Omental fat pad (tissue), 4 donors: Measurements from ENCODE around the gene CEBPZ. TPM values are rescaled to one million over a fixed set of nuclear protein-coding genes. Genes with fewer than 3 reads are reported as not detected.

Experiments
- ATAC-seq: fragments of 150-250 bp; one replicate; pipeline ENCODE4 v1.9.1; 2016; ENCODE audit warnings: mild to moderate bottlenecking, moderate library complexity; ENCODE audit not compliant: low FRiP score
- DNase-seq: peaks from one replicate; pipeline ENCODE4 v3.0.0-alpha.2; 2019; ENCODE audit warnings: low spot score
- total RNA-seq, 4 donors: library from RNA; depleted of rRNA; stranded (reverse); fragments of >200 nt; gene quantifications; one replicate each; pipeline ENCODE4 v1.1.0, GENCODE V29; 2016
- TF ChIP-seq, protein P1 (sequence below), 3 donors: fragments of 450-650 bp; IDR thresholded peaks; one replicate each; pipeline ENCODE4 v1.5.1; 2016 to 2017; ENCODE audit warnings: antibody characterized with exemption in 3 of 3, mild to moderate bottlenecking in 3 of 3, moderate library complexity in 2 of 3

The CEBPZ gene, protein sequence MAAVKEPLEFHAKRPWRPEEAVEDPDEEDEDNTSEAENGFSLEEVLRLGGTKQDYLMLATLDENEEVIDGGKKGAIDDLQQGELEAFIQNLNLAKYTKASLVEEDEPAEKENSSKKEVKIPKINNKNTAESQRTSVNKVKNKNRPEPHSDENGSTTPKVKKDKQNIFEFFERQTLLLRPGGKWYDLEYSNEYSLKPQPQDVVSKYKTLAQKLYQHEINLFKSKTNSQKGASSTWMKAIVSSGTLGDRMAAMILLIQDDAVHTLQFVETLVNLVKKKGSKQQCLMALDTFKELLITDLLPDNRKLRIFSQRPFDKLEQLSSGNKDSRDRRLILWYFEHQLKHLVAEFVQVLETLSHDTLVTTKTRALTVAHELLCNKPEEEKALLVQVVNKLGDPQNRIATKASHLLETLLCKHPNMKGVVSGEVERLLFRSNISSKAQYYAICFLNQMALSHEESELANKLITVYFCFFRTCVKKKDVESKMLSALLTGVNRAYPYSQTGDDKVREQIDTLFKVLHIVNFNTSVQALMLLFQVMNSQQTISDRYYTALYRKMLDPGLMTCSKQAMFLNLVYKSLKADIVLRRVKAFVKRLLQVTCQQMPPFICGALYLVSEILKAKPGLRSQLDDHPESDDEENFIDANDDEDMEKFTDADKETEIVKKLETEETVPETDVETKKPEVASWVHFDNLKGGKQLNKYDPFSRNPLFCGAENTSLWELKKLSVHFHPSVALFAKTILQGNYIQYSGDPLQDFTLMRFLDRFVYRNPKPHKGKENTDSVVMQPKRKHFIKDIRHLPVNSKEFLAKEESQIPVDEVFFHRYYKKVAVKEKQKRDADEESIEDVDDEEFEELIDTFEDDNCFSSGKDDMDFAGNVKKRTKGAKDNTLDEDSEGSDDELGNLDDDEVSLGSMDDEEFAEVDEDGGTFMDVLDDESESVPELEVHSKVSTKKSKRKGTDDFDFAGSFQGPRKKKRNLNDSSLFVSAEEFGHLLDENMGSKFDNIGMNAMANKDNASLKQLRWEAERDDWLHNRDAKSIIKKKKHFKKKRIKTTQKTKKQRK
- total RNA-seq, result 10 to 100 TPM; 30.6 to 67.3 (median 40.9) TPM

DNA sequence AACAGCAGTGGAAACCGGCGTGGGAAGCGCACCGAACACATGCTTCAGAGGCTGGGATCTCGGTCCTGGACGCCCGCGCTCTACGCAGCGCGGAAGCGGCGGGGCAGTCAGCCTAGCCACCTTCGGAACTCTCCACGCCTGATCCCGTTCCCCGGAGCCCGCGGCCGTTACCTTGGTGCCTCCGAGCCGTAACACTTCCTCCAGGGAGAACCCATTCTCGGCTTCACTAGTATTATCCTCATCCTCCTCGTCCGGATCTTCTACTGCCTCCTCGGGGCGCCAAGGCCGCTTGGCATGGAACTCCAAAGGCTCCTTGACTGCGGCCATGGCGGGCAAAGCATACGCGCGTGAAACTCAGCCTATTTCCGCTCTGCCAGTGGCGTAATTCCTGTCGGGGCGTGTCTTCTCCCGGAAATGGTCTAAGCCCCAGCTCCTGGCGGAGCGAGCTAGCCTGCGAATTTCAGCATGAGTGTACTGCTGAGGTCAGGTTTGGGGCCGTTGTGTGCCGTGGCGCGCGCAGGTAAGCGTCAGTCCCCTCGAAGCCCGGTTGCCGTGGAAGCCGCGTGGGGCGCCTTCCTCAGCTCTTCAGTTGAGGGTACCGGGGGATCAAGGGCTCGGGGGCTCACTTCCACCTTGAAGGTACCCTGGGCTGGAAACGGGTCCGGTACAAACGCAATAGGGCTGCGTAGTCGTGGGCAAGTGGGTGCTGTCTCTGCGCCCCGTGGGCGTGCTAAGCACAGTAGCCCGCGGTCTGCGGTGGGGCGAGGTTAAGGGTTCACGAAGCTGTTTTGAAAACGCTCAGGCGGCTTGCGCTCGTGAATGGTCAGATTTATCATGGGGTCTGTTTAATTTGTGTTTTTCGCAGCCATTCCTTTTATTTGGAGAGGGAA lies at the start of gene CEBPZ, which contains the start of gene NDUFAF7:
CEBPZ (minus strand) TSS at position 356 of the 890 bp plus-strand sequence; CDS start at position 327, 29 bp downstream.
NDUFAF7 (plus strand) TSS at position 418 of the 890 bp plus-strand sequence; CDS start at position 466, 48 bp downstream.
- peak; percentile 72 for DNase-seq
- TF ChIP-seq, protein P1, sequence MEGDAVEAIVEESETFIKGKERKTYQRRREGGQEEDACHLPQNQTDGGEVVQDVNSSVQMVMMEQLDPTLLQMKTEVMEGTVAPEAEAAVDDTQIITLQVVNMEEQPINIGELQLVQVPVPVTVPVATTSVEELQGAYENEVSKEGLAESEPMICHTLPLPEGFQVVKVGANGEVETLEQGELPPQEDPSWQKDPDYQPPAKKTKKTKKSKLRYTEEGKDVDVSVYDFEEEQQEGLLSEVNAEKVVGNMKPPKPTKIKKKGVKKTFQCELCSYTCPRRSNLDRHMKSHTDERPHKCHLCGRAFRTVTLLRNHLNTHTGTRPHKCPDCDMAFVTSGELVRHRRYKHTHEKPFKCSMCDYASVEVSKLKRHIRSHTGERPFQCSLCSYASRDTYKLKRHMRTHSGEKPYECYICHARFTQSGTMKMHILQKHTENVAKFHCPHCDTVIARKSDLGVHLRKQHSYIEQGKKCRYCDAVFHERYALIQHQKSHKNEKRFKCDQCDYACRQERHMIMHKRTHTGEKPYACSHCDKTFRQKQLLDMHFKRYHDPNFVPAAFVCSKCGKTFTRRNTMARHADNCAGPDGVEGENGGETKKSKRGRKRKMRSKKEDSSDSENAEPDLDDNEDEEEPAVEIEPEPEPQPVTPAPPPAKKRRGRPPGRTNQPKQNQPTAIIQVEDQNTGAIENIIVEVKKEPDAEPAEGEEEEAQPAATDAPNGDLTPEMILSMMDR (IDR thresholded peaks at IDR 0.05), result no peak
- ATAC-seq, result peak; percentile 98

DNA sequence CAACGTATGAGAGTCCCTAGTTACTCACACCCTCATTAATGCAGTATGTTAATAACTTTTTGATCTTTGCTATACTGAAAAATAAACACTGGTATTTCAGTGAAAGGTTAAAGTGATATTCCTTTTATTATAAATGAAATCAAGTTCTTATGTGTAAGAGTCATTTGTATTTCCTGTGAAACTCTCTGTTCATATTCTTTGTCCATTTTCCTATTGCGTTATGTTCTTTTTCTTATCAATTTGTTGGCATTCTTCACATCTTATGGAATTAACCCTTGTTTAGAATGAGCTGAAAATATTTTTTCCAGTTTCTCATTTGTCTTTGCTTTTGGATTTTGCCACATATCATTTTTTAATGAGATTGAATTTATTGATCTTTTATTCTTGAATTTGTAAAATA lies 44.9 kb upstream of the CEBPZ start:
- DNase-seq, result no peak
- no peak for ATAC-seq
- TF ChIP-seq, protein P1 (IDR thresholded peaks at IDR 0.05), result no peak

DNA sequence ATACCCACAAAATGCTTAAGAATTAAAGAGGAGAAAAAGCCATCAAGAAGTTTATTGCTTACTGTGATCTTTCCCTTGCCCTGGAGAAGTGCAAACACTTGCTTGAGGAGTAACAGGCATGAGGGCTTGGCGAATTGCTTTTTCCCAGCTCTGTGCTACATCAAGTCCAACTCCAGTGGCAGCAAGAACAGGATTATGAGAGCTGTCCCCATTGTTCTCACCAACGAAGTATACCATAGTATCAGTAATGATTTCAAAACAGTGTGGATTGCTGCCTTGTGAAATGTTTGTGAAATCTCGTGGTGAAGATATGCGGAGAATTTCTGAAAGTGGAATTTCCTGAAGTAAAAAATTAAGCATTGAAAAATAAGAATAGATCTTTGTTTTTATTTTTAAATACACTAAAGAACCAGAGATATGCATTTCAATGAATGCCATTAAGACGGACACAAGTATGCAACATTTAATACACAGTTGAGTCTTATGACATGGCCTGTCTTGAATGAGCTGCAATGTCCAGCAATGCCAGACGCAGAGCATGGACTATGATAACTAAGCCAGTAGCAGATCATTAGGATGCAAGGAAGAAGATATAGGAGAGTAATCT lies 43.1 kb upstream of the CEBPZ start:
- DNase-seq, result no peak
- ATAC-seq, result no peak
- TF ChIP-seq, protein P1 (IDR thresholded peaks at IDR 0.05), result no peak

DNA sequence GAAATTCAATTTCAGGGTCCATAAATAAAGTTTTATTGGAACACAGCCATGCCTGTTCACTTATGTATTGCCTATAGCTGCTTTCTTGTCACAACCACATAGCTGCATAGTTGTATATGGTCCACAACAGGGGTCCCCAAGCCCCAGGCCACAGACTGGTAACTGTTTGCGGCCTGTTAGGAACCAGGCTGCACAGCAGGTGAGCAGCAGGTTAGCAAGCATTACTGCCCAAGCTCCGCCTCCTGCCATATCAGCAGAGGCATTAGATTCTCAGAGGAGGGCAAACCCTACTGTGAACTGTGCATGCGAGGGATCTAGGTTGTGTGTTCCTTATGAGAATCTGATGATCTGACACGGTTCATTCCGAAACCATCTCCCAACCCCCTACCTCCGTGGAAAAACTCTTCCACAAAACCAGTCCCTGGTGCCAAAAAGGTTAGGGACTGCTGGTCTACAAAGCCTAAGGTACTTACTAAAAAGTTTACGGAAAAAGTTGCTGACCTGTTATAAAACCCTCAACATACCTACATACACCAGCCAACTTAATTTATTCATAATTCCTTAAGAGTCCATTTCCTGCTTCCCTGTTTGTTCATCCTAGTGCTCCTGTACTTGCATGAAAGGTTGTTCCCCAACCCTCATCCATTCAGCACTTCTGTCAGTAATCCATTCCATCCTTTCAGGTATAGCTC lies 40.1 kb upstream of the CEBPZ start:
- ATAC-seq (no peak), DNase-seq (no peak)
- TF ChIP-seq, protein P1 (IDR thresholded peaks at IDR 0.05), result no peak

DNA sequence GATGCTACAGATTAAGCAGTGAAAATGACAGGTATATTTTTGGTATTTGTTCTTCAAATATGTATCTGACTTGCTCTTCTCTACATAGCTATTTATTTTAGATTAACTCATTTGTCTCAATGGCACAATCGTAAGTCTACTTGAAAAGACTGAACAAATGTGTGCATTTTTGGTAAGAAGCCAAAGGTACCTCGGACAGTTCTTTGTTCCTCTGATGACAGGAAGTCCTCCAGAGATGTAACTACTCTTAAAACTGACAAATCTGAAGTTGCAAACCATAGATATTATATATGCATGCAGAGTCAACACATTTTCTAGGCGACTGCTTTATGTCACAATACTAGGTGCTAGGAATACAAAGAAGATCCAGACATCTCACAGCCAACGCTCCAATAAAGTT lies 36.7 kb upstream of the CEBPZ start:
- TF ChIP-seq, protein P1 (IDR thresholded peaks at IDR 0.05), result no peak
- ATAC-seq, result no peak
- no peak for DNase-seq
